Fibroblast of lung (primary cell): ENCODE data around the gene ZNF469. TPM values are rescaled to one million over a fixed set of nuclear protein-coding genes. Genes with fewer than 3 reads are reported as not detected.
A peak's percentile ranks its signal among the peaks of the same experiment; 100 is the strongest.
"Not testable (repeated sequence)": the region's sequence is repeated elsewhere in the genome, so short reads cannot be mapped to it uniquely, and the experiment has no call there.

ENCODE experiments used
- DNase-seq, 2 donors: peaks; one replicate each; pipeline versions ENCODE4 v3.0.0 to v3.0.0-alpha.2; 2010; ENCODE audit warnings: low read depth in 2 of 2
- H2AFZ ChIP-seq: 2 replicates; pipeline ENCODE4 v1.5.1; 2012; ENCODE audit warnings: low read length, control low read depth, inconsistent platforms
- H3K27ac ChIP-seq: 2 replicates; pipeline ENCODE4 v1.5.1; 2011; ENCODE audit warnings: low read length, control low read depth; ENCODE audit not compliant: insufficient read depth
- H3K27me3 ChIP-seq: 2 replicates; pipeline ENCODE4 v1.5.1; 2011; ENCODE audit warnings: mild to moderate bottlenecking, low read length; ENCODE audit not compliant: control insufficient read depth, insufficient read depth
- H3K36me3 ChIP-seq: 2 replicates; pipeline ENCODE4 v1.5.1; 2011; ENCODE audit warnings: low read length; ENCODE audit not compliant: control insufficient read depth, insufficient read depth
- H3K4me1 ChIP-seq: 2 replicates; pipeline ENCODE4 v1.5.1; 2011; ENCODE audit warnings: low read length; ENCODE audit not compliant: control insufficient read depth, insufficient read depth; ENCODE audit errors: extremely low read depth
- H3K4me2 ChIP-seq: 2 replicates; pipeline ENCODE4 v1.5.1; 2011; ENCODE audit warnings: low read length, control low read depth; ENCODE audit not compliant: insufficient read depth; ENCODE audit errors: extremely low read depth
- H3K4me3 ChIP-seq, 4 experiments: fragments of 200-600 bp in 1 of 4; sonication (generic) in 1 of 4; replicated peaks in 1 of 4; 2 replicates each; pipeline ENCODE4 v1.5.1; 2011 to 2016; ENCODE audit warnings: low read length in 4 of 4, low read depth in 3 of 4, mild to moderate bottlenecking in 3 of 4, control low read depth in 2 of 4, inconsistent platforms in 1 of 4, mixed read lengths in 1 of 4; ENCODE audit not compliant: insufficient read depth in 1 of 4; ENCODE audit errors: control extremely low read depth in 1 of 4
- H3K79me2 ChIP-seq: 2 replicates; pipeline ENCODE4 v1.5.1; 2012; ENCODE audit warnings: mild to moderate bottlenecking, low read length, inconsistent platforms; ENCODE audit not compliant: control insufficient read depth, insufficient read depth
- H3K9ac ChIP-seq: 2 replicates; pipeline ENCODE4 v1.5.1; 2011; ENCODE audit warnings: mild to moderate bottlenecking, low read length, control low read depth; ENCODE audit not compliant: insufficient read depth
- H3K9me3 ChIP-seq: 2 replicates; pipeline ENCODE4 v1.5.1; 2012; ENCODE audit warnings: low read depth, low read length; ENCODE audit not compliant: control insufficient read depth, insufficient read depth
- H4K20me1 ChIP-seq: 2 replicates; pipeline ENCODE4 v1.5.1; 2011; ENCODE audit warnings: low read length; ENCODE audit not compliant: control insufficient read depth, insufficient read depth; ENCODE audit errors: extremely low read depth
- EZH2 ChIP-seq: IDR thresholded peaks from 2 replicates; pipeline ENCODE4 v1.5.1; 2012; ENCODE audit warnings: low read length, control low read depth, mild to moderate bottlenecking; ENCODE audit errors: missing control alignments
- polyA plus RNA-seq, 2 donors: library from polyadenylated mRNA; depleted of rRNA in 1 of 2; stranded (reverse) in 1 of 2; unstranded in 1 of 2; fragments of >200 nt; gene quantifications; 2 replicates each; pipeline ENCODE4 v1.2.1, GENCODE V29; 2011 to 2012; ENCODE audit warnings: missing spikeins in 1 of 2
- total RNA-seq: library from RNA; depleted of rRNA; stranded (reverse); fragments of >200 nt; gene quantifications from 2 replicates; pipeline ENCODE4 v1.2.1, GENCODE V29; 2014
- TF ChIP-seq, protein P1 (sequence below), 2 donors: IDR thresholded peaks in 1 of 2; conservative IDR thresholded peaks in 1 of 2; 1 replicate in 1 of 2; 2 replicates in 1 of 2; pipeline ENCODE4 v1.5.1; 2011 to 2012; ENCODE audit warnings: low read length in 2 of 2, control low read depth in 1 of 2, inconsistent platforms in 1 of 2, low read depth in 1 of 2, mild to moderate bottlenecking in 1 of 2

The ZNF469 gene
- total and polyA plus RNA-seq, 2 donors (not counting 1 experiment from before 2014, with no cell fraction given), result 0.82 to 1.5 TPM

DNA sequence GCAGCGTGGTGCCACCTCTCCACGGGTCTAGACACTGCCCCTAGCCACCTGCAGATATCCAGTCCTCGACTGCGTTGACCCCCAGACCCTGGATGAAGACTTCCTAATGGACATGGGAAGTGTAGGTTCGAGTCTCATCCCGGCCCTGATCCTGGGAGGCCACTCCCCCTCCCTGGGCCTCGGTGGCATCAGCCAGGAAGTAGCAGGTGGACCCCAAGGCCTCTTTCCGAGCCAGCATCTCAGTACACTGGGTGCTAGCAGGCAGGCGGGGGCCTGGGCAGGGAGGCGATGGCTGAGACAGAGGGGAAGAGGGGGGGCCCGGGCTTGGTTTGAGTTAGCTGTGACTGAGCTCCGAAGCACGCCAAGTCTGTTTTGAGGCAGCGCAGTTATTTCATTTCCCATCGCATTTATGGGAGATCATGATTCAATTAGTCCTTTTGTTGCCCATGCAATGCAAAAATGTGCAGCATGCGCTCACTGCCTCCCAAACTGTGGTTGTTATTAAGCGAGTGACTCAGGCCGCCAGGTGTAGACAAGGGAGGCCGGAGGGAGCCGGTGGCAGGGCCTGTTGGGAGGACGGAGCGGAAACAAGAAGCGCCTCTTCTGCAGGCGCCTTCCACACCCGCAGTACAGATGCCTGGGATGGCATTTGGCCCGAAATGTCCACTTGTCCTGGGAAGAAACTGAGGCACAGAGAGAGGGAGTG, 25.3 kb upstream of the ZNF469 start:
- DNase-seq, result peak in 1 of 2 donors; percentile 63
- Histone ChIP-seq H3K27ac (no peak overlapping the region), H3K9me3 (no peaks in the 10 kb centered on the region), H3K4me1 (no peaks in the 10 kb centered on the region), H3K4me2 (no peak overlapping the region), H3K4me3 (no peak overlapping the region), H3K79me2 (no peaks in the 10 kb centered on the region), H3K27me3 (peaks cover 8% of the 10 kb centered on the region), H4K20me1 (no peaks in the 10 kb centered on the region), H3K9ac (no peak overlapping the region), H3K36me3 (no peaks in the 10 kb centered on the region), H2AFZ (no peak overlapping the region)
- TF ChIP-seq EZH2, result no peak
- TF ChIP-seq, protein P1, sequence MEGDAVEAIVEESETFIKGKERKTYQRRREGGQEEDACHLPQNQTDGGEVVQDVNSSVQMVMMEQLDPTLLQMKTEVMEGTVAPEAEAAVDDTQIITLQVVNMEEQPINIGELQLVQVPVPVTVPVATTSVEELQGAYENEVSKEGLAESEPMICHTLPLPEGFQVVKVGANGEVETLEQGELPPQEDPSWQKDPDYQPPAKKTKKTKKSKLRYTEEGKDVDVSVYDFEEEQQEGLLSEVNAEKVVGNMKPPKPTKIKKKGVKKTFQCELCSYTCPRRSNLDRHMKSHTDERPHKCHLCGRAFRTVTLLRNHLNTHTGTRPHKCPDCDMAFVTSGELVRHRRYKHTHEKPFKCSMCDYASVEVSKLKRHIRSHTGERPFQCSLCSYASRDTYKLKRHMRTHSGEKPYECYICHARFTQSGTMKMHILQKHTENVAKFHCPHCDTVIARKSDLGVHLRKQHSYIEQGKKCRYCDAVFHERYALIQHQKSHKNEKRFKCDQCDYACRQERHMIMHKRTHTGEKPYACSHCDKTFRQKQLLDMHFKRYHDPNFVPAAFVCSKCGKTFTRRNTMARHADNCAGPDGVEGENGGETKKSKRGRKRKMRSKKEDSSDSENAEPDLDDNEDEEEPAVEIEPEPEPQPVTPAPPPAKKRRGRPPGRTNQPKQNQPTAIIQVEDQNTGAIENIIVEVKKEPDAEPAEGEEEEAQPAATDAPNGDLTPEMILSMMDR (conservative IDR thresholded peaks at IDR 0.05 in 1 of 2, IDR thresholded peaks at IDR 0.05 in 1 of 2; ENCODE audit: low read depth in 1 of 2, low read length in 2 of 2), result no peak

DNA sequence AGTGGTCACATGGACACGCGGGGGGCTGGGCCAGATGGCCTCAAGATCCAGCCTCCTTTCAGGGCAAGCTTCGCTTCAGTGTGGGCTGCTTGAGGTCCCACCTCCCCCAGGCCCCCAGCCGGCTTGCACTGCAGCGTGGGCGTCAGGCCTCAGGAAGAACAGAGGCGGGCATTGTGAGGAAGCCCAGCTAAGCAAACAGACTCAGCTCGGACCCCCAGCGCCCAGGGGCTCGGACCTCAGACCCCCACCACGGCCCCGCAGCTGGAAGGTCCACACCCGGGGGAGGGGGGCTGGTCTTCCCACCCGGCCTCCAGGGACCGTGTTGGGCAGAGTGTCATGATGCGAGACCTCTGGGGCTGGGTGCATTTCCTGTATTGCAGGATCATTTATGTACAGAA, 24.7 kb upstream of the ZNF469 start:
- Histone ChIP-seq H3K79me2 (no peaks in the 10 kb centered on the region), H2AFZ (no peak overlapping the region), H3K4me2 (no peak overlapping the region), H3K27me3 (peaks cover 8% of the 10 kb centered on the region), H3K4me1 (no peaks in the 10 kb centered on the region), H3K27ac (no peak overlapping the region), H4K20me1 (no peaks in the 10 kb centered on the region), H3K9ac (no peak overlapping the region), H3K9me3 (no peaks in the 10 kb centered on the region), H3K4me3 (no peak overlapping the region), H3K36me3 (no peaks in the 10 kb centered on the region)
- TF ChIP-seq, protein P1 (conservative IDR thresholded peaks at IDR 0.05 in 1 of 2, IDR thresholded peaks at IDR 0.05 in 1 of 2; ENCODE audit: low read depth in 1 of 2, low read length in 2 of 2), result no peak
- TF ChIP-seq EZH2, result no peak
- no peak for DNase-seq

DNA sequence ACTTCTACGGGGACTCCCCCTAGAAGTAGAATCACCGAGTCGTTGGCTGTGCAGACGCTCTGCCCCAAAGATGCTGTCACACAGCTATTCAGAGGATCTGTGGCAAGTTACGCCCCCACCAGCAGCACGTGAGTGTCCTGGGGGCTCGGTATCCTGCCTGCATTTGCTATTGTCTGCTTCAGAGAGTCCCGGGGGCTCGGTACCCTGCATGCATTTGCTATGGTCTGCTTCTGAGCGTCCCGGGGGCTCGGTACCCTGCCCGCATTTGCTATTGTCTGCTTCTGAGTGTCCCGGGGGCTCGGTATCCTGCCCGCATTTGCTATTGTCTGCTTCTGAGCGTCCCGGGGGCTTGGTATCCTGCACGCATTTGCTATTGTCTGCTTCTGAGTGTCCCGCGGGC, 23.8 kb upstream of the ZNF469 start:
- DNase-seq, result no peak
- Histone ChIP-seq H3K4me1 (no peaks in the 10 kb centered on the region), H4K20me1 (no peaks in the 10 kb centered on the region), H2AFZ (no peak overlapping the region), H3K27me3 (peaks cover 8% of the 10 kb centered on the region), H3K36me3 (no peaks in the 10 kb centered on the region), H3K9me3 (no peaks in the 10 kb centered on the region), H3K27ac (no peak overlapping the region), H3K9ac (no peak overlapping the region), H3K4me2 (no peak overlapping the region), H3K4me3 (no peak overlapping the region), H3K79me2 (no peaks in the 10 kb centered on the region)
- TF ChIP-seq, protein P1 (conservative IDR thresholded peaks at IDR 0.05 in 1 of 2, IDR thresholded peaks at IDR 0.05 in 1 of 2; ENCODE audit: low read depth in 1 of 2, low read length in 2 of 2), result no peak
- no peak for TF ChIP-seq EZH2

DNA sequence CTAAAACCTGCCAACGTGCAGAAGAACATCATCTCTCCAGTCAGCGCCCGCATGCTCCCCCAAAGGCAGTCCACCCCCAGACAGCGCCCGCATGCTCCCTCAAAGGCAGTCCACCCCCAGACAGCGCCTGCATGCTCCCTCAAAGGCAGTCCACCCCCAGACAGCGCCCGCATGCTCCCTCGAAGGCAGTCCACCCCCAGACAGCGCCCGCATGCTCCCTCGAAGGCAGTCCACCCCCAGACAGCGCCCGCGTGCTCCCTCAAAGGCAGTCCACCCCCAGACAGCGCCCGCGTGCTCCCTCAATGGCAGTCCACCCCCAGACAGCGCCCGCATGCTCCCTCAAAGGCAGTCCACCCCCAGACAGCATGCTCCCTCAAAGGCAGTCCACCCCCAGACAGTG, 22.4 kb upstream of the ZNF469 start:
- not testable (repeated sequence) for H3K27me3 ChIP-seq, H3K79me2 ChIP-seq, H2AFZ ChIP-seq, H3K4me1 ChIP-seq, H3K27ac ChIP-seq, H4K20me1 ChIP-seq, H3K4me2 ChIP-seq, H3K36me3 ChIP-seq, H3K4me3 ChIP-seq, DNase-seq, H3K9ac ChIP-seq, H3K9me3 ChIP-seq
